OCI-LY1 (cell line): Measurements from ENCODE around the gene POLR2L.

Experiments
- H2AFZ ChIP-seq: fragments of 200-600 bp; sonication (generic), shearing (Covaris generic); 2 replicates; pipeline ENCODE4 v1.6.0; 2014; ENCODE audit warnings: antibody characterized with exemption, mild to moderate bottlenecking, low read length
- H3F3A ChIP-seq: fragments of 200-600 bp; sonication (generic), shearing (Covaris generic); 2 replicates; pipeline ENCODE4 v1.6.0; 2014; ENCODE audit warnings: mild to moderate bottlenecking, antibody characterized with exemption, low read length, moderate library complexity; ENCODE audit not compliant: insufficient read depth
- H3K27ac ChIP-seq: fragments of 200-600 bp; sonication (generic); 2 replicates; pipeline ENCODE4 v1.5.1; 2014; ENCODE audit warnings: low read length, mixed run types, mild to moderate bottlenecking, low read depth; ENCODE audit not compliant: poor library complexity, severe bottlenecking
- H3K27me3 ChIP-seq: fragments of 200-600 bp; sonication (generic); 2 replicates; pipeline ENCODE4 v1.6.0; 2014; ENCODE audit warnings: antibody characterized with exemption, mild to moderate bottlenecking, low read length, moderate library complexity; ENCODE audit not compliant: insufficient read depth
- H3K36me3 ChIP-seq: fragments of 200-600 bp; sonication (generic); 2 replicates; pipeline ENCODE4 v1.6.1; 2014; ENCODE audit warnings: mild to moderate bottlenecking, antibody characterized with exemption, low read length, moderate library complexity, mixed read lengths; ENCODE audit not compliant: insufficient read depth
- H3K4me1 ChIP-seq: fragments of 200-600 bp; sonication (generic); 2 replicates; pipeline ENCODE4 v1.5.1; 2014; ENCODE audit warnings: mild to moderate bottlenecking, low read length, moderate library complexity; ENCODE audit not compliant: insufficient read depth, severe bottlenecking
- H3K4me2 ChIP-seq: fragments of 200-600 bp; sonication (generic), shearing (Covaris generic); 2 replicates; pipeline ENCODE4 v1.6.1; 2014; ENCODE audit warnings: low read length
- H3K4me3 ChIP-seq: fragments of 200-600 bp; sonication (generic); 2 replicates; pipeline ENCODE4 v1.5.1; 2014; ENCODE audit warnings: low read length, low read depth, mild to moderate bottlenecking, mixed read lengths; ENCODE audit not compliant: poor library complexity, severe bottlenecking
- H3K79me2 ChIP-seq: fragments of 200-600 bp; shearing (Covaris generic); 2 replicates; pipeline ENCODE4 v1.6.1; 2016; ENCODE audit warnings: mixed run types, low read length, mixed read lengths; ENCODE audit not compliant: insufficient read depth
- H3K9ac ChIP-seq: fragments of 200-600 bp; sonication (generic), shearing (Covaris generic); 2 replicates; pipeline ENCODE4 v1.6.1; 2014; ENCODE audit warnings: mild to moderate bottlenecking, low read length, mixed read lengths
- H3K9me2 ChIP-seq: fragments of 200-600 bp; sonication (generic), shearing (Covaris generic); 2 replicates; pipeline ENCODE4 v1.6.1; 2014; ENCODE audit warnings: low read depth, mild to moderate bottlenecking, low read length, mixed read lengths
- H3K9me3 ChIP-seq: fragments of 200-600 bp; shearing (Covaris generic); 2 replicates; pipeline ENCODE4 v1.6.1; 2014; ENCODE audit warnings: low read length, mixed read lengths
- H4K20me1 ChIP-seq: fragments of 200-600 bp; sonication (generic), shearing (Covaris generic); 2 replicates; pipeline ENCODE4 v1.6.0; 2016; ENCODE audit warnings: mild to moderate bottlenecking, low read length; ENCODE audit not compliant: insufficient read depth
- CTCF ChIP-seq: fragments of 200-600 bp; sonication (generic), shearing (Covaris generic); IDR thresholded peaks from 2 replicates; pipeline ENCODE4 v1.5.1; 2017; ENCODE audit warnings: mild to moderate bottlenecking, antibody characterized with exemption, low read length, moderate library complexity, mixed read lengths
- EZH2 ChIP-seq: fragments of 200-600 bp; sonication (generic), shearing (Covaris generic); IDR thresholded peaks from 2 replicates; pipeline ENCODE4 v1.8.0; 2017; ENCODE audit warnings: borderline replicate concordance, mixed run types, mild to moderate bottlenecking, antibody characterized with exemption, low read length, moderate library complexity, mixed read lengths

Gene POLR2L

GRCh38 chr11:820655-821511 lies 21.4 kb downstream of the POLR2L start:
- Histone ChIP-seq H3K4me2 (peak overlapping the region; percentile 85), H3K4me3 (peak overlapping the region; percentile 75), H3K27me3 (no peaks in the 10 kb centered on the region), H3K9ac (peak overlapping the region; percentile 77; the same call in 1 of the 2 replicates), H3F3A (peaks cover 4% of the 10 kb centered on the region; the same call in 1 of the 2 replicates), H3K4me1 (peaks cover 15% of the 10 kb centered on the region), H2AFZ (no peak overlapping the region), H3K79me2 (no peaks in the 10 kb centered on the region), H3K9me2 (no peaks in the 10 kb centered on the region), H3K36me3 (peaks cover 19% of the 10 kb centered on the region), H3K9me3 (no peaks in the 10 kb centered on the region), H3K27ac (no peak overlapping the region), H4K20me1 (no peaks in the 10 kb centered on the region)
- TF ChIP-seq CTCF (no peak), EZH2 (no peak)

- Histone ChIP-seq H3K9me2 (no peaks in the 10 kb centered on the region), H3K4me3 (peak overlapping the region; percentile 75), H3K36me3 (peaks cover 18% of the 10 kb centered on the region), H3F3A (peaks cover 4% of the 10 kb centered on the region; the same call in 1 of the 2 replicates), H3K27me3 (no peaks in the 10 kb centered on the region), H3K9ac (peak overlapping the region; percentile 77), H3K79me2 (no peaks in the 10 kb centered on the region), H3K4me2 (peak overlapping the region; percentile 85), H4K20me1 (no peaks in the 10 kb centered on the region), H3K4me1 (peaks cover 15% of the 10 kb centered on the region), H3K9me3 (no peaks in the 10 kb centered on the region), H3K27ac (no peak overlapping the region), H2AFZ (no peak overlapping the region)
- TF ChIP-seq EZH2 (no peak), CTCF (no peak)
These were observed 22.2 kb downstream of the POLR2L start for GRCh38 chr11:819943-820649.

- Histone ChIP-seq H3K27ac (no peak overlapping the region), H3K4me3 (peak overlapping the region; percentile 75), H3K4me2 (peak overlapping the region; percentile 85), H3K9me2 (no peaks in the 10 kb centered on the region), H3K36me3 (peaks cover 16% of the 10 kb centered on the region), H3K79me2 (no peaks in the 10 kb centered on the region), H3K9me3 (no peaks in the 10 kb centered on the region), H3K9ac (peak overlapping the region; percentile 77), H3K4me1 (peaks cover 15% of the 10 kb centered on the region), H3F3A (peaks cover 4% of the 10 kb centered on the region; the same call in 1 of the 2 replicates), H3K27me3 (no peaks in the 10 kb centered on the region), H2AFZ (no peak overlapping the region), H4K20me1 (no peaks in the 10 kb centered on the region)
- TF ChIP-seq EZH2 (no peak), CTCF (no peak)
These were observed 23.0 kb downstream of the POLR2L start for GRCh38 chr11:819129-819931.
